HepG2 (cell line): ENCODE results near the gene EML2. TPM values are rescaled to one million over a fixed set of nuclear protein-coding genes. Genes with fewer than 3 reads are reported as not detected.

Experiments
- MEIS1 ChIP-seq: sonication (generic); formaldehyde crosslinking; IDR thresholded peaks from 2 replicates; pipeline ENCODE4 v1.9.0; 2021; ENCODE audit warnings: mild to moderate bottlenecking, missing genetic modification reagents, moderate library complexity, borderline replicate concordance
- MIER3 ChIP-seq: IDR thresholded peaks from 2 replicates; pipeline ENCODE4 v1.6.1; 2016; ENCODE audit warnings: missing compliant biosample characterization, borderline replicate concordance
- ZFP37 ChIP-seq: sonication (generic); formaldehyde crosslinking; IDR thresholded peaks from 2 replicates; pipeline ENCODE4 v1.4.0; 2020; ENCODE audit warnings: missing genetic modification reagents, borderline replicate concordance
- ZKSCAN8 ChIP-seq: IDR thresholded peaks from 2 replicates; pipeline ENCODE4 v1.6.1; 2016; ENCODE audit warnings: borderline replicate concordance, missing genetic modification reagents, missing compliant biosample characterization
- ZMYM3 ChIP-seq: sonication (generic); formaldehyde crosslinking; IDR thresholded peaks from 2 replicates; pipeline ENCODE4 v1.5.1; 2020; ENCODE audit warnings: mild to moderate bottlenecking, missing genetic modification reagents
- ZNF138 ChIP-seq: sonication (generic); formaldehyde crosslinking; IDR thresholded peaks from 2 replicates; pipeline ENCODE4 v1.5.0; 2020; ENCODE audit warnings: mild to moderate bottlenecking, low read depth, missing genetic modification reagents
- ZNF296 ChIP-seq: sonication (generic); formaldehyde crosslinking; conservative IDR thresholded peaks from 2 replicates; pipeline ENCODE4 v1.5.0; 2020; ENCODE audit warnings: mild to moderate bottlenecking, missing genetic modification reagents
- ZNF552 ChIP-seq: sonication (generic); formaldehyde crosslinking; IDR thresholded peaks from 2 replicates; pipeline ENCODE4 v1.9.0; 2022; ENCODE audit warnings: missing genetic modification reagents, mild to moderate bottlenecking, borderline replicate concordance
- polyA plus RNA-seq, 8 experiments: library from polyadenylated mRNA; depleted of rRNA in 3 of 8; stranded (reverse) in 7 of 8; unstranded in 1 of 8; fragments of >200 nt; fragmentation: Illumina TruSeq in 4 of 8; extraction: Trizol in 4 of 8; gene quantifications; 2 replicates each; pipeline versions ENCODE4 v1.2.1 to v1.2.3, GENCODE V29; 2011 to 2016; ENCODE audit warnings: low read depth in 4 of 8, missing spikeins in 1 of 8, mixed read lengths in 1 of 8; ENCODE audit not compliant: insufficient read depth in 1 of 8
- total RNA-seq, 5 experiments: library from RNA; depleted of rRNA; stranded (reverse); fragments of >200 nt; fragmentation: Illumina TruSeq; extraction: Trizol; gene quantifications; 2 replicates each; pipeline ENCODE4 v1.2.3, GENCODE V29; 2016; ENCODE audit warnings: low read depth in 1 of 5
- TF ChIP-seq, protein P1 (sequence below): sonication (generic); formaldehyde crosslinking; conservative IDR thresholded peaks from 2 replicates; pipeline ENCODE4 v1.5.0; 2020; ENCODE audit warnings: missing genetic modification reagents
- TF ChIP-seq, protein P2 (sequence below): sonication (generic); formaldehyde crosslinking; IDR thresholded peaks from 2 replicates; pipeline ENCODE4 v1.5.0; 2020; ENCODE audit warnings: mild to moderate bottlenecking, missing genetic modification reagents, borderline replicate concordance
- TF ChIP-seq, protein P3 (sequence below): sonication (generic); formaldehyde crosslinking; IDR thresholded peaks from 2 replicates; pipeline ENCODE4 v1.4.0; 2020; ENCODE audit warnings: missing genetic modification reagents
- TF ChIP-seq, protein P4 (sequence below): sonication (generic); formaldehyde crosslinking; IDR thresholded peaks from 2 replicates; pipeline ENCODE4 v1.8.1; 2022; ENCODE audit warnings: low read depth, mild to moderate bottlenecking, missing genetic modification reagents
- TF ChIP-seq, protein P5 (sequence below): sonication (generic); formaldehyde crosslinking; IDR thresholded peaks from 2 replicates; pipeline ENCODE4 v1.4.0; 2020; ENCODE audit warnings: missing genetic modification reagents, borderline replicate concordance

Gene EML2
- total and polyA plus RNA-seq, 2 of the 13 experiments (the other 11 are each of a cell fraction or from before 2014, with no cell fraction given), result 7.3 to 12.9 TPM

DNA sequence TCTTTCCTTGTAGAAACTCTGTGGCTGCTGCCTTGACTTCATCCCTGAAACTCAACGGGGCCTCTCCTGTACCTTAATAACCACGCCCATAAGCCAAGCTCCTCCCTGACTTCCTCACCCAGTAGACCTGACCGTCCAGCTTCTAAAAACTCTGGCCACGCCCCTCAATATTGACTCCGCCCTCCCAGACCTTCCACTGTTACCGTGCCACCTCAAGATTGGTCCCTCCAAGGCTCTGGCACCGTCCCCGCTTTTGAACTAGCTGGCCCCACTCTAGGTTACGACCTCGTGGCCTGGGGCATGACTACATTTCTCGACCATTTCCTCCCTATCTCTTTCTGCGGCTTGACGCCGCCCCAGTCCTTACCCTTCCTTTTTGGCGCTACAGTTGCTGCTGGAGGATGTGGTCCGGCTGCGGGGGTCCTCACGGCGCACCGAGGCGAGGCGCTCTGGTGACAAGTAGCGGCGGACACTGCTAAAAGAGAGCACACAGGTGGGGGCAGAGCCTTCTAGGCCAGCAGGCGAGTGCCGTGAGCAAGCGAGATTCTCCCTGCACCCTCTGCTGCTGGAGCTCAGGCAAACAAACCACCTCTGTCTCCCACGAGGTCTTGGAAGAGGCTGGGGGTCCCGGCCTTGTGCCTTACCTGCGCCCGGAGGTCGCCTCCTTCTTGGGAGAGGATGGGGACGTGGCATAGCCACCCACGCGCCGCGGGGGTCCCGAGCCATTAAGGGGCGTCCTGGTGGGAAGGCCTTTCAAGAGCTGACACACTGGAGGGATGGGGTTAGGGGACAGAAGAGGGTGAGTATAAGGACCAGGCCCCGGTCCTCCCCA is 2.3 kb upstream of the EML2 start (continued):
- TF ChIP-seq, protein P1, sequence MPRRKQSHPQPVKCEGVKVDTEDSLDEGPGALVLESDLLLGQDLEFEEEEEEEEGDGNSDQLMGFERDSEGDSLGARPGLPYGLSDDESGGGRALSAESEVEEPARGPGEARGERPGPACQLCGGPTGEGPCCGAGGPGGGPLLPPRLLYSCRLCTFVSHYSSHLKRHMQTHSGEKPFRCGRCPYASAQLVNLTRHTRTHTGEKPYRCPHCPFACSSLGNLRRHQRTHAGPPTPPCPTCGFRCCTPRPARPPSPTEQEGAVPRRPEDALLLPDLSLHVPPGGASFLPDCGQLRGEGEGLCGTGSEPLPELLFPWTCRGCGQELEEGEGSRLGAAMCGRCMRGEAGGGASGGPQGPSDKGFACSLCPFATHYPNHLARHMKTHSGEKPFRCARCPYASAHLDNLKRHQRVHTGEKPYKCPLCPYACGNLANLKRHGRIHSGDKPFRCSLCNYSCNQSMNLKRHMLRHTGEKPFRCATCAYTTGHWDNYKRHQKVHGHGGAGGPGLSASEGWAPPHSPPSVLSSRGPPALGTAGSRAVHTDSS (CRISPR knock-in tag), result no peak
- TF ChIP-seq ZKSCAN8 (CRISPR knock-in tag) (no peak), MIER3 (no peak), ZNF552 (CRISPR knock-in tag) (no peak), ZNF296 (no peak), MEIS1 (CRISPR knock-in tag) (no peak), ZNF138 (CRISPR knock-in tag) (no peak), ZFP37 (no peak), ZMYM3 (CRISPR knock-in tag) (no peak)
- TF ChIP-seq, protein P2, sequence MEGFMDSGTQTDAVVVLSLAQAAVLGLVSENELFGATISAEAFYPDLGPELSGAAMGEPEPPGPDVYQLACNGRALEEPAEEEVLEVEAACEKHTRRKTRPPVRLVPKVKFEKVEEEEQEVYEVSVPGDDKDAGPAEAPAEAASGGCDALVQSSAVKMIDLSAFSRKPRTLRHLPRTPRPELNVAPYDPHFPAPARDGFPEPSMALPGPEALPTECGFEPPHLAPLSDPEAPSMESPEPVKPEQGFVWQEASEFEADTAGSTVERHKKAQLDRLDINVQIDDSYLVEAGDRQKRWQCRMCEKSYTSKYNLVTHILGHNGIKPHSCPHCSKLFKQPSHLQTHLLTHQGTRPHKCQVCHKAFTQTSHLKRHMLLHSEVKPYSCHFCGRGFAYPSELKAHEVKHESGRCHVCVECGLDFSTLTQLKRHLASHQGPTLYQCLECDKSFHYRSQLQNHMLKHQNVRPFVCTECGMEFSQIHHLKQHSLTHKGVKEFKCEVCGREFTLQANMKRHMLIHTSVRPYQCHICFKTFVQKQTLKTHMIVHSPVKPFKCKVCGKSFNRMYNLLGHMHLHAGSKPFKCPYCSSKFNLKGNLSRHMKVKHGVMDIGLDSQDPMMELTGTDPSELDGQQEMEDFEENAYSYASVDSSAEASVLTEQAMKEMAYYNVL, result no peak
- TF ChIP-seq, protein P3, sequence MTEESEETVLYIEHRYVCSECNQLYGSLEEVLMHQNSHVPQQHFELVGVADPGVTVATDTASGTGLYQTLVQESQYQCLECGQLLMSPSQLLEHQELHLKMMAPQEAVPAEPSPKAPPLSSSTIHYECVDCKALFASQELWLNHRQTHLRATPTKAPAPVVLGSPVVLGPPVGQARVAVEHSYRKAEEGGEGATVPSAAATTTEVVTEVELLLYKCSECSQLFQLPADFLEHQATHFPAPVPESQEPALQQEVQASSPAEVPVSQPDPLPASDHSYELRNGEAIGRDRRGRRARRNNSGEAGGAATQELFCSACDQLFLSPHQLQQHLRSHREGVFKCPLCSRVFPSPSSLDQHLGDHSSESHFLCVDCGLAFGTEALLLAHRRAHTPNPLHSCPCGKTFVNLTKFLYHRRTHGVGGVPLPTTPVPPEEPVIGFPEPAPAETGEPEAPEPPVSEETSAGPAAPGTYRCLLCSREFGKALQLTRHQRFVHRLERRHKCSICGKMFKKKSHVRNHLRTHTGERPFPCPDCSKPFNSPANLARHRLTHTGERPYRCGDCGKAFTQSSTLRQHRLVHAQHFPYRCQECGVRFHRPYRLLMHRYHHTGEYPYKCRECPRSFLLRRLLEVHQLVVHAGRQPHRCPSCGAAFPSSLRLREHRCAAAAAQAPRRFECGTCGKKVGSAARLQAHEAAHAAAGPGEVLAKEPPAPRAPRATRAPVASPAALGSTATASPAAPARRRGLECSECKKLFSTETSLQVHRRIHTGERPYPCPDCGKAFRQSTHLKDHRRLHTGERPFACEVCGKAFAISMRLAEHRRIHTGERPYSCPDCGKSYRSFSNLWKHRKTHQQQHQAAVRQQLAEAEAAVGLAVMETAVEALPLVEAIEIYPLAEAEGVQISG (CRISPR knock-in tag), result no peak
- TF ChIP-seq, protein P4, sequence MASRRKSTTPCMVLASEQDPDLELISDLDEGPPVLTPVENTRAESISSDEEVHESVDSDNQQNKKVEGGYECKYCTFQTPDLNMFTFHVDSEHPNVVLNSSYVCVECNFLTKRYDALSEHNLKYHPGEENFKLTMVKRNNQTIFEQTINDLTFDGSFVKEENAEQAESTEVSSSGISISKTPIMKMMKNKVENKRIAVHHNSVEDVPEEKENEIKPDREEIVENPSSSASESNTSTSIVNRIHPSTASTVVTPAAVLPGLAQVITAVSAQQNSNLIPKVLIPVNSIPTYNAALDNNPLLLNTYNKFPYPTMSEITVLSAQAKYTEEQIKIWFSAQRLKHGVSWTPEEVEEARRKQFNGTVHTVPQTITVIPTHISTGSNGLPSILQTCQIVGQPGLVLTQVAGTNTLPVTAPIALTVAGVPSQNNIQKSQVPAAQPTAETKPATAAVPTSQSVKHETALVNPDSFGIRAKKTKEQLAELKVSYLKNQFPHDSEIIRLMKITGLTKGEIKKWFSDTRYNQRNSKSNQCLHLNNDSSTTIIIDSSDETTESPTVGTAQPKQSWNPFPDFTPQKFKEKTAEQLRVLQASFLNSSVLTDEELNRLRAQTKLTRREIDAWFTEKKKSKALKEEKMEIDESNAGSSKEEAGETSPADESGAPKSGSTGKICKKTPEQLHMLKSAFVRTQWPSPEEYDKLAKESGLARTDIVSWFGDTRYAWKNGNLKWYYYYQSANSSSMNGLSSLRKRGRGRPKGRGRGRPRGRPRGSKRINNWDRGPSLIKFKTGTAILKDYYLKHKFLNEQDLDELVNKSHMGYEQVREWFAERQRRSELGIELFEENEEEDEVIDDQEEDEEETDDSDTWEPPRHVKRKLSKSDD (CRISPR knock-in tag), result no peak
- TF ChIP-seq, protein P5, sequence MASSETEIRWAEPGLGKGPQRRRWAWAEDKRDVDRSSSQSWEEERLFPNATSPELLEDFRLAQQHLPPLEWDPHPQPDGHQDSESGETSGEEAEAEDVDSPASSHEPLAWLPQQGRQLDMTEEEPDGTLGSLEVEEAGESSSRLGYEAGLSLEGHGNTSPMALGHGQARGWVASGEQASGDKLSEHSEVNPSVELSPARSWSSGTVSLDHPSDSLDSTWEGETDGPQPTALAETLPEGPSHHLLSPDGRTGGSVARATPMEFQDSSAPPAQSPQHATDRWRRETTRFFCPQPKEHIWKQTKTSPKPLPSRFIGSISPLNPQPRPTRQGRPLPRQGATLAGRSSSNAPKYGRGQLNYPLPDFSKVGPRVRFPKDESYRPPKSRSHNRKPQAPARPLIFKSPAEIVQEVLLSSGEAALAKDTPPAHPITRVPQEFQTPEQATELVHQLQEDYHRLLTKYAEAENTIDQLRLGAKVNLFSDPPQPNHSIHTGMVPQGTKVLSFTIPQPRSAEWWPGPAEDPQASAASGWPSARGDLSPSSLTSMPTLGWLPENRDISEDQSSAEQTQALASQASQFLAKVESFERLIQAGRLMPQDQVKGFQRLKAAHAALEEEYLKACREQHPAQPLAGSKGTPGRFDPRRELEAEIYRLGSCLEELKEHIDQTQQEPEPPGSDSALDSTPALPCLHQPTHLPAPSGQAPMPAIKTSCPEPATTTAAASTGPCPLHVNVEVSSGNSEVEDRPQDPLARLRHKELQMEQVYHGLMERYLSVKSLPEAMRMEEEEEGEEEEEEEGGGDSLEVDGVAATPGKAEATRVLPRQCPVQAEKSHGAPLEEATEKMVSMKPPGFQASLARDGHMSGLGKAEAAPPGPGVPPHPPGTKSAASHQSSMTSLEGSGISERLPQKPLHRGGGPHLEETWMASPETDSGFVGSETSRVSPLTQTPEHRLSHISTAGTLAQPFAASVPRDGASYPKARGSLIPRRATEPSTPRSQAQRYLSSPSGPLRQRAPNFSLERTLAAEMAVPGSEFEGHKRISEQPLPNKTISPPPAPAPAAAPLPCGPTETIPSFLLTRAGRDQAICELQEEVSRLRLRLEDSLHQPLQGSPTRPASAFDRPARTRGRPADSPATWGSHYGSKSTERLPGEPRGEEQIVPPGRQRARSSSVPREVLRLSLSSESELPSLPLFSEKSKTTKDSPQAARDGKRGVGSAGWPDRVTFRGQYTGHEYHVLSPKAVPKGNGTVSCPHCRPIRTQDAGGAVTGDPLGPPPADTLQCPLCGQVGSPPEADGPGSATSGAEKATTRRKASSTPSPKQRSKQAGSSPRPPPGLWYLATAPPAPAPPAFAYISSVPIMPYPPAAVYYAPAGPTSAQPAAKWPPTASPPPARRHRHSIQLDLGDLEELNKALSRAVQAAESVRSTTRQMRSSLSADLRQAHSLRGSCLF (CRISPR knock-in tag), result no peak
